Measurements from ENCODE around the gene TIMM44. TPM values are rescaled to one million over a fixed set of nuclear protein-coding genes. Genes with fewer than 3 reads are reported as not detected.

TIMM44 gene
- total RNA-seq, 2 experiments from 2014 or later = 86.0 to 116 TPM

- peaks cover 4% of the 10 kb centered on the region; the same call in 1 of the 2 replicates for H4K20me1 ChIP-seq (ENCODE audit: insufficient read depth, low read length)
- no peaks in the 10 kb centered on the region for H3K79me2 ChIP-seq (ENCODE audit: insufficient read depth, low read depth, low read length)
- peaks cover 88% of the 10 kb centered on the region for H3K36me3 ChIP-seq (ENCODE audit: insufficient read depth, low read length)
- intact Hi-C loops (cut with micrococcal nuclease; ENCODE audit: unreplicated experiment) = no loop called here
- no peak overlapping the region for H2AFZ ChIP-seq (ENCODE audit: low read length)
- H3K27ac ChIP-seq (ENCODE audit: low read depth, low read length, poor library complexity, severe bottlenecking) = no peak overlapping the region
- H3K9me2 ChIP-seq (ENCODE audit: insufficient read depth, low read length) = no peaks in the 10 kb centered on the region
- ChIA-PET POLR2A (no interaction called here), CTCF (ENCODE audit: unreplicated experiment) (no interaction called here)
- TF ChIP-seq CTCF (conservative IDR thresholded peaks at IDR 0.05; ENCODE audit: low read length) (no peak), EZH2phosphoT487 (IDR thresholded peaks at IDR 0.05; ENCODE audit: borderline replicate concordance, low read depth, low read length) (no peak)
- H3K4me1 ChIP-seq (ENCODE audit: insufficient read depth, low read length, poor library complexity, severe bottlenecking) = no peaks in the 10 kb centered on the region
- BruUV-seq (replicated peaks) = no TSS peak
- no peak for DNase-seq (ENCODE audit: low spot score)
- no peaks in the 10 kb centered on the region for H3K9me3 ChIP-seq (ENCODE audit: low read length)
- no peak overlapping the region for H3K4me2 ChIP-seq (ENCODE audit: low read length)
- H3K4me3 ChIP-seq (ENCODE audit: low read depth, low read length, poor library complexity, severe bottlenecking) = no peak overlapping the region
Measured at GRCh38 chr19:7980635-7981121, 37.2 kb upstream of the TIMM44 start.

GRCh38 chr19:7980168-7980567, 36.7 kb upstream of the TIMM44 start:
- intact Hi-C loops (cut with micrococcal nuclease; ENCODE audit: unreplicated experiment) = no loop called here
- no peak for DNase-seq (ENCODE audit: low spot score)
- Histone ChIP-seq H4K20me1 (ENCODE audit: insufficient read depth, low read length) (peaks cover 4% of the 10 kb centered on the region; the same call in 1 of the 2 replicates), H3K9me3 (ENCODE audit: low read length) (no peaks in the 10 kb centered on the region), H3K4me3 (ENCODE audit: low read depth, low read length, poor library complexity, severe bottlenecking) (no peak overlapping the region), H3K36me3 (ENCODE audit: insufficient read depth, low read length) (peaks cover 89% of the 10 kb centered on the region), H3K4me2 (ENCODE audit: low read length) (no peak overlapping the region), H3K9me2 (ENCODE audit: insufficient read depth, low read length) (no peaks in the 10 kb centered on the region), H2AFZ (ENCODE audit: low read length) (no peak overlapping the region), H3K4me1 (ENCODE audit: insufficient read depth, low read length, poor library complexity, severe bottlenecking) (no peaks in the 10 kb centered on the region), H3K27ac (ENCODE audit: low read depth, low read length, poor library complexity, severe bottlenecking) (no peak overlapping the region), H3K79me2 (ENCODE audit: insufficient read depth, low read depth, low read length) (no peaks in the 10 kb centered on the region)
- POLR2A ChIA-PET = no interaction called here
- BruUV-seq (replicated peaks) = no TSS peak
- TF ChIP-seq CTCF (conservative IDR thresholded peaks at IDR 0.05; ENCODE audit: low read length) (no peak), EZH2phosphoT487 (IDR thresholded peaks at IDR 0.05; ENCODE audit: borderline replicate concordance, low read depth, low read length) (no peak)
- CTCF ChIA-PET (ENCODE audit: unreplicated experiment) = no interaction called here

DNA sequence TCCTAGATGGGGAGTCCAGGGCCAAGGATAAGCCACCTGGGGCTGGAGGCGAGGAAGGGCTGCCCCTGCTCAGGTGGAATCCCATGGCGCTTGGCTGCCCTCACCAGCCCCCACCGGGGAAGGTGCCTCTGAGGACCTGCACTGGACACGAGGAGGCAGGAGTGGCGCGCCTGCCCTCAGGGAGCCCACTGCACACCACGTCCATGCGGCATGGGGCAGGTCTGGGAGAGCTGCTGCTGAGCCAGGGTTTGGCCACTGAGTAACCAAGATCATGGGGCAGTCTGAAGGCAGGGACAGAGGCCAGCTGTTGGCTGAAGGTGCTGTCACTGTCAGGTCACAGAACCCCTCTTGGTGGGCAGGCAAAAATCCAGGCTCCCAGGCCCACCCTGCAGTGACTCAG, 36.1 kb upstream of the TIMM44 start:
- intact Hi-C loops (cut with micrococcal nuclease; ENCODE audit: unreplicated experiment) = no loop called here
- Histone ChIP-seq H3K79me2 (ENCODE audit: insufficient read depth, low read depth, low read length) (no peaks in the 10 kb centered on the region), H3K27ac (ENCODE audit: low read depth, low read length, poor library complexity, severe bottlenecking) (no peak overlapping the region), H3K9me2 (ENCODE audit: insufficient read depth, low read length) (no peaks in the 10 kb centered on the region), H4K20me1 (ENCODE audit: insufficient read depth, low read length) (peaks cover 4% of the 10 kb centered on the region; the same call in 1 of the 2 replicates), H3K4me1 (ENCODE audit: insufficient read depth, low read length, poor library complexity, severe bottlenecking) (no peaks in the 10 kb centered on the region), H3K4me3 (ENCODE audit: low read depth, low read length, poor library complexity, severe bottlenecking) (no peak overlapping the region), H3K36me3 (ENCODE audit: insufficient read depth, low read length) (peaks cover 91% of the 10 kb centered on the region), H3K9me3 (ENCODE audit: low read length) (no peaks in the 10 kb centered on the region), H2AFZ (ENCODE audit: low read length) (no peak overlapping the region), H3K4me2 (ENCODE audit: low read length) (no peak overlapping the region)
- no peak for TF ChIP-seq CTCF (conservative IDR thresholded peaks at IDR 0.05; ENCODE audit: low read length)
- TF ChIP-seq EZH2phosphoT487 (IDR thresholded peaks at IDR 0.05; ENCODE audit: borderline replicate concordance, low read depth, low read length) = no peak
- POLR2A ChIA-PET = no interaction called here
- CTCF ChIA-PET (ENCODE audit: unreplicated experiment) = no interaction called here
- no TSS peak for BruUV-seq (replicated peaks)
- no peak for DNase-seq (ENCODE audit: low spot score)

Measured in OCI-LY7 (cell line).